CD4-positive, alpha-beta T cell treated with Interleukin-17A for 4 hours (primary cell): ENCODE measurements around the gene SNX7.

ENCODE experiments used
- DNase-seq: peaks from one replicate; pipeline ENCODE4 v3.0.0-alpha.2; 2020; ENCODE audit warnings: mixed read lengths

SNX7 gene, protein sequence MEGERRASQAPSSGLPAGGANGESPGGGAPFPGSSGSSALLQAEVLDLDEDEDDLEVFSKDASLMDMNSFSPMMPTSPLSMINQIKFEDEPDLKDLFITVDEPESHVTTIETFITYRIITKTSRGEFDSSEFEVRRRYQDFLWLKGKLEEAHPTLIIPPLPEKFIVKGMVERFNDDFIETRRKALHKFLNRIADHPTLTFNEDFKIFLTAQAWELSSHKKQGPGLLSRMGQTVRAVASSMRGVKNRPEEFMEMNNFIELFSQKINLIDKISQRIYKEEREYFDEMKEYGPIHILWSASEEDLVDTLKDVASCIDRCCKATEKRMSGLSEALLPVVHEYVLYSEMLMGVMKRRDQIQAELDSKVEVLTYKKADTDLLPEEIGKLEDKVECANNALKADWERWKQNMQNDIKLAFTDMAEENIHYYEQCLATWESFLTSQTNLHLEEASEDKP

DNA sequence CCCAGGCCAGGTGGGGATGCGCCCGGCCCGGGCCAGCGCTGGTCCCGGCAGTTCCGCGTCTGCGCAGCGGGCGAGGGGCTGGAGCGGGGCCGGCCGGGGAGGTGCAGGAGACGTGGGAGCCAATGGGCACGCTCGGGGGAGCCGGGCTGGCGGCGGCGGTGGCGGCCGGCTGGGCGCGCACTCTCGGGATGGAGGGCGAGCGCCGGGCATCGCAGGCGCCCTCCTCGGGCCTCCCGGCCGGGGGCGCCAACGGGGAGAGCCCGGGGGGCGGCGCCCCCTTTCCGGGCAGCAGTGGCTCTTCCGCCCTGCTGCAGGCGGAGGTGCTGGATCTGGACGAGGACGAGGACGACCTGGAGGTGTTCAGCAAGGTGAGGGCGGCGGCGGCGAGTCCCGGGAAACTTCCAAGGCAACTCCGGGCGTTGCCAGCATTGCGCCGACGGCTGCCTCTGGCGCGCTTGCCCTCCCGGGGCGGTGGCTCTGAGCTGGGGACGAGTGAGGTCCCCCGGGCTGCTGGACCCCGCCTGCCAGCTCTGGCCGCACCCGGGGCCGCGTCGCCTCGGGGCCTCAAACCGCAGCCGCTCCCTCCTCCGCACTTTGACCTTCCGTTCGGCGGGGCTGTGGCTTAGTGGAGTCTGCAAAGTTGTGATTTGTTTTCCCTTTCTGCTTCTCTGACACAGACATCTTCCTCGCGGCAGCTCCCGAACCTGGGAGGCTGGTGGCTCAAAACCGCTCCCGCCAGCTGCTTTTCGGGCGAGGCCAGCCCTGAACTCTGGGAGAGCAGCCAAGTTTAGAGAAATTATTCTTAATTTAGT lies at the start of gene SNX7:
TSS of gene SNX7 (plus strand) at position 178 of the 812 bp plus-strand sequence. CDS start at position 189, 11 bp downstream.
- peak; percentile 8 for DNase-seq

DNA sequence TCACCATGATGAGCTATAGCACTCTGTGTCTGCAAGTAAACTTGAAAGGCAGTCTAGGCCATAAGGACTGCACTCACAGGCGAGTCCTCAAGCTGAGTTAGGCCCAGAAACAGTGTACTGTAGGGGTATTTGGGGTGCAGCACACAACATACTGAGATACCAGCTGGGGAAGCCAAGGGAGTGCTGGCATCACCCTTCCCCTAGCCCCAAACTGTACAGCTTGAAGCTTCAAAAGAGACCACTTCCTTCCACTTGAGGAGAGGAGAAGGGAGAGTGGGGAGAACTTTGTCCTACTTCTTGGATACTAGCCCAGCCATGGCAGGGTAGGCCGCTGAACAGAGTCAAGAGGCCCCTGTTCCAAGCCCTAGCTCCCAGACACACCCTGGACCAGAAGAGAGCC lies 24.2 kb upstream of the SNX7 start:
- no peak for DNase-seq

DNA sequence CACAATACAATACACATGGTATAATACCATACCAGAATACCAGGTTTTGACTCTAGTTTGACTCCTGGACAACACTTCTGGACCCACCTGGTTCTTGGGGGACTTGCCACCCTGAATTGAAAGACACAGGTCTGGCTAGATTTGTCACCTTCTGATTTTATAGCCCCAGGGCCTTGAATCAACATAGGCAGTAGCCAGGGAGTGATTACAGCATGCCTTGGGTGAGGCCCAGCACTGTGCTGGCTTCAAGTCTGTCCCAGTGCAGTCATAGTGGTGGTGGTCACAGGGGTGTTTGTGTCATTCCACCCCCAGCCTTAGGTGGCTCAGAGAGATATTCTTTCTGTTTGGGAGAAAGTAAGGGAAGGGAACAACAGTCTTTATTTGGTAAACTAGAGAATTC lies 23.3 kb upstream of the SNX7 start:
- DNase-seq: no peak

DNA sequence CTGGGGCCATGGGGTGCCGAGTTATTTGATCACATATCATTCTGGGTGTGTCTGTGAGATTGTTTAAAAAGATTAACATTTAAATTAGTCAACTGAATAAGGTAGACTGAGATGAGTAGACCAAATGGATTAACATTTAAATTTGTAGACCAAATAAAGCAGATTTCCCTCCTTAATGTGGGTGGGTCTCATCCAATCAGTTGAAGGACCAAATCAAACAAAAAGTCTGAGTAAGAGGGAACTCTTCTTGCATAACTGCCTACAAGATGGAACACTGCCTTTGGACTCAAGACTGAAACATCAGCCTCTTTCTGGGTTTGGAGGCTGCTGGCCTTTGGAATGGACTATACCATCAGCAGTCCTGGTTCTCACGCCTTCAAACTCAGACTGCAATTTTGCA lies 17.0 kb upstream of the SNX7 start:
- no peak for DNase-seq

DNA sequence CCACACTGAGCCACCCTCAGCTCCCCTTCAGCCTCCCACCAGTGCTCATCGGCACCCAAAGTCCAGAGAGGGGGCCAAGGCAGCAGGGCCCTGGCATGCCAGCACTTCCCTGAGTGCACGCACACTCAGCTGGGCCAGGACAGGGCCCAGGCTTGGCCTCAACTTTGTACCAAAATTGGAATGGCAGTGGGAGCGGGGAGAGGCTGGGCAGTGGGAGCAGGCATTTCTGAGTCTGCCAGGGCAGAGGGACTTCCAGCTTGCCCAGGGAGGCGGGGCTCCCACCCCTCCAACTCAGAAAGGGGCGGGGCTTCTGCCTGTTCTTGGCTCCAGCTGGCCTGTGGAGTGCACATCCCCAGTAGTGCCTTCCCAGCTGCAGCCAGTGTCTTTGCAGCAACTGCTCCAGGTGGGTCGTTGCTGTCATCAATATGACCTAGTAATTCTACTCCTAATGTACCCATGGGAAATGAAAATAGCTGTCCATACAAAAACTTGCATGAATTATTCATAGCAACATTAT lies 10.3 kb upstream of the SNX7 start:
- DNase-seq: no peak

DNA sequence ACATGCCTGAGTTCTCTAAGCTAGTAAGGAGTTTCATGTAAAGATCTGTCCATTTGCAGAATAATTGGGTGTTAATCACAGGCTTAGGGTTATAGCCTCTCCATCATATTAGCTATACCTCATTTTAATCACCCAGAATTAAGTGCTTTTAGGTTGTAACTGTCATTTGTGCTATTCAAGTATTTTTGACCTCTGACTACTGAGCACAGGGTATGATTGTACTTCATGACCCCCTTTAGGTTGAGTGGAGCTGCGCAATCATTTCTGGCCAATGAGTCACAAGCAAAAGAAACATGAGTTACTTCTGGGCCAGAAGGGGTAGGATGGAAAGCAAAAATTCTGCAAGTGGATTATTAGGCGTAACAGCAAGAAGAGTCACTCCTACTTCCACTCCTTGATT lies 8.4 kb upstream of the SNX7 start:
- DNase-seq: no peak

DNA sequence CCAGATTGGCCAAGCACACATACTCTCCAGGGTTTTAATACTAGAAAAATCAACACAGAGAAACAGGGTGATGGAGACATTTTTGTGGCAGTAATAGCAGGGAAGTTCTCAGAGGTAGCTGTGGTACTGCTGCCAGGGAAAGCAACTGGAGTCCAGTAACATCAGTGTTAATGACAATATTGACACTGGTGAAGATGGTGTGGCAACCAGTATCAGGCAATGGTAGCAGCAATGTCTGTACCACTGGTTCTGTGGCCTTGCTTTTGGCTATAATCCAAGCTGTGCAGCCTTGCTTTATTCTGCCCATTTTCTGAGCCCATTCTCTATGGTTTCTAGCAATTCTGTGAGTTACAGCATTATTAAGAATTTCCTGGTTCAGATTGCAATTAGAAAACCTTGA lies 1.6 kb upstream of the SNX7 start:
- no peak for DNase-seq

DNA sequence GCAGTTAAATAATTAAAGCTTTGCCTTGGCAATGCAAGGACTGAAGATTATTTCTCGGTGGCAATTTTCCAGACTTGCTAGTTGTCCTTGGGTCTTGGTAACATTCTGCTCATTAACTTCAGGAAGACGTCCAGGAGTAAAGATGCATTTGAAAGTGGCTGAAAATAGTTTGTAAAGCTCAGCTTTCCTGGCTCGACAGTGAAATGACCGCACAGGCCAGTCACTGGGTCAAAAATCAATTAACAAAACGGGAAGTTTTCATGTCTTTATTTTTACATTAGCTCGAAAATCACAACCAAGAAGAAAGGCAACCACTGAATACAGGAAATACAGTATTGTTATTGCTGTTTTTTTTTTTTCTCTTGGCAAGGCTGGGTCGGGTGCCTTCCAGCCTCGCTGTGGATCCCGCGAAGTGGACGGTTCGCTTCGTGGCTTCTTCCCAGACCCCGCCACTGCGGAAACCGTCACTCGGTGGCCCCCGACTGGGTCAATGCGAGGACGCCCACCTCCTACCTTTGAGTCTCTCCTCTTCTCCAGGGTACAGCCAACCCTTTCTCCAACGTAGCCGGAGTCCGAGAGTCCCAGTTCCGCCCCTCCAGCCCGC lies 479 bp upstream of the SNX7 start:
- no peak for DNase-seq

DNA sequence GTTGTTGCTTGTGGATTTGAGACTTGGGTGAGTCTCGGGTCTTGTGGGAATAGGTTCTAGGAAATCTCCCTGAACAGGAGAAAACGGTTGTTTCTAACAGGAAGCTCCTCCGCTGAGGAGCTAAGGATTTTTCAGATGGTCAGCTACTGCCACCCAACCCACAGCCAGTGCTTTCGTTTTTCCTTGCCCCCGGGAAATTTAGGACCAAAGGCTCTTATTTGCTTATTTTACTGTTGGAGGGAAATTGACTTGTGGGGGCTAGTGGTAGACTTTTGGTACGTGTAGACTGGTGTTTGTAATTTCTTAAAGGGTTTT lies 792 bp downstream of the SNX7 start:
- DNase-seq: no peak

DNA sequence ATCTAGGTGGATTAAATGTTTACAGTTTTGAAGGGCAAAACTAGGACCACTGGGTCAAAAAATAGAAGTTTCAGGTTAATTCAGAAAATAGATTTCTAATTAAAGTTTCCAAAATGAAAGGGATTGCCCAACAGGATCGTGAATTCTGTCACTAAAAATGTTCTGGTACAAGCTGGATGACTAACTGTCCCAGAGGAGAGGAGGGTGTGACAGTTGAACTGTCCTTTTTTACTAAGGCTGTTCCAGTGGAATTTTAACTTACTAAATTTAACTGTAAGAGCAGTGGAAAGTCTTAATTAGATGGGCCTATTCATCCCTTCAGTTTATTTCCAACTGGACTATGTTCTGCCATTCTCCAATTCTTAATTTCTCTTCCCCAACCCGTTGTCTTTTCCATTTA lies 7.2 kb downstream of the SNX7 start:
- DNase-seq: no peak

DNA sequence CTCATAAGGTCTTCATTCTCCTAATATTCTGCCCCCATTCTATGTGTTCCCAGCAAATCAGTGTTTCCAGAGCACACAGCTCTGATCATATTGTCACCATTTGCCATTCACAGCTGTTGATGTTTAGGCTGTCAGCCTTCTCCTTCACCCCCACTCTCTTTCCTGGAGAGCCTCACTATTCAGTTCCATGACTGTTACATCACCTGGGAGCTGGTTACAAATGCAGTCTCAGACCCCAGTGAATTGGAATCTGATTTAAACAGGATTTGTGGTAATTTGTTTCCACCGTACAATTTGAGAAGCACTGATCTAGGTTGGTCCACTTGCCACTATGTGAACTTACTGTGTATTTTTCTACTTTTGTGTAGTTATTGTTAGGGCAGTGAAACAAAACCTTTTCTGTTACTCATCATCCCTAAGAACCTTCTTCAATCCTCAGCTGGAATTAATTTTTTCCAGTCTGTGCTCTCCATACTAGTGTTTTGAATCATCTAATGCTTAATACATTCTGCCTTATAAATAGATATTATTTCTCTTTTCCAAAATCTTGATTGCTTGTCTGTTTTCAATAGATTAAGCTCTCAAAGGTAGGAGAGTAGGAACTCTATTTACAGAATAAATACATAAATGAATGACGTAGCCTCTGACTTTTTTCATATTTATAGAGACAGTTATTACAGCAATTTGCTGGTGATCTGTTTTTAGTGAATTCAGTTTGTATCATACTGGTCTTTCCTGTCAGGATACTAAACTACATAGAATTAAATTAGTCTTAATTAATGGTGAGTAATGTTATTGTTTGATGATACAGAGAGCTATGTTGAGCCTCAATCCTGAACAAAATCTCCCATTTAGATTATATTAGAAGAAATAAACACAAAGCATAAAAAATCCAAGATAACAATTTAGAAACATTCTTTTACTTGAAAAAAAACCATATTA lies 8.1 kb downstream of the SNX7 start:
- DNase-seq: no peak

DNA sequence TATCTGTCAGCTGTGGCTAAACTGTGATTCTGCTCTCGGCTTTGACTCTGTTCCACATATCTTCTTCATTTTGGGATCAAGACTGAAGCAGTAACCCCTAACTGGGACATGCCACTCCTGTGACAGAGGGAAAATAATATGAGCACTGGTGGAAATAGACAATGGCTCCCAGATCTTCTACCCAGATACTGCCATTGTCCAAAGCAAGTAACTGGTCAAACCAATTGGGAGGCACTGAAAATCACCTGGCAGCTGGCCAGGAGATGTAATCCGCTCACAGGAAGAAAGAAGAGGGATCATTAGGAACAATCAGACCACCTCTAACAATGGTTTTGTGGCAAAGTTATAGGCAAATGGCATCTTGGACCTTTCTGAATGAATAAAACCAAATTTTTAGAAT lies 10.7 kb downstream of the SNX7 start:
- DNase-seq: no peak

DNA sequence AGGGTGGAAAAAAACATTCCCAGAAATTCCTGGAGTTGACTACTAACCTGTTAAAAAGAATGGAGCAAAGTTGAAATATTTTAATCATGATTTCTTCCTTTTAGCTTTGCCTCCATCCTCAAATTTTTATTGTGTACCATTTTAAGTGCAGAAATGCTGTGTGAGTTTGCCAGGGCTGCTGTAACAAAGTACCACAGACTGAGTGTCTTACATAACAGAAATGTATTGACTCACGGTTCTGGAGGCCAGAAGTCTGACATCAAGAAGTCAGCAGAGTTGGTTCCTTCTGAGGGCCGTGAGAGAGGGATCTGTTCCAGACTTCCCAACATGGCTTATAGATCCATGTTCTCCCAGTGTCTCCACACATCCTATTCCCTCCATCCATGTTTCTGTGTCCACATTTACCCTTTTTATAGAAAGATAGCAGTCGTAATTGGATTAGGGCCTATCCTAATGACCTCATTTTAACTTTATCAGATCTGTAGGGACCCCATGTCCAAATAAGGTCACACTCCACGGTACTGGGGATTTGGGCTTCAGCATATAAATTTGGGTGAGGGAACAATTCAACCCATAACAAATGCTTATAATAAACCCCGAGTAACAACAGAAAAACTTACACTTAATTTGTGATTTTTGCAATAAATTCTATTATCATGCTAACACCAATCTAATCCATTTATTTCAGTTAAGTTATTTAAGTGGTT lies 12.7 kb downstream of the SNX7 start:
- no peak for DNase-seq

DNA sequence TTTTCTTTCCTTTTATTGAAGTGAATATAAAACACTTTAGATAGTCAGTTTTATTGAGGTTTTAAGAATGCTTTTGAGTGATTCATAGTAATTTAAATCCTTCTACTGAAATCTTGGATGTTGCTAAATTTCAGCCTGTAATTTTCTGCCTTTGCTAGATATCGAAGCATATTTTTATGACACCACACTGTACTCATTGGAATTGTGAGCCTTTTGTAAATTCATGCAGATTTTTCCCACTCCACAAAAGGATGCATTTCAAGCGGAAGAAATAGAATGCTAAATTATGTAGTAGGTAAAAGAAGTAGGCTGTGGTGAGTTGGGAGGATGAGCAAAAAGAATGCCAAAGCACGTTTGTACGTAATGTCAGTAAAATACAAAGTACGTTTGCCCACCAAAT lies 13.8 kb downstream of the SNX7 start:
- DNase-seq: no peak

DNA sequence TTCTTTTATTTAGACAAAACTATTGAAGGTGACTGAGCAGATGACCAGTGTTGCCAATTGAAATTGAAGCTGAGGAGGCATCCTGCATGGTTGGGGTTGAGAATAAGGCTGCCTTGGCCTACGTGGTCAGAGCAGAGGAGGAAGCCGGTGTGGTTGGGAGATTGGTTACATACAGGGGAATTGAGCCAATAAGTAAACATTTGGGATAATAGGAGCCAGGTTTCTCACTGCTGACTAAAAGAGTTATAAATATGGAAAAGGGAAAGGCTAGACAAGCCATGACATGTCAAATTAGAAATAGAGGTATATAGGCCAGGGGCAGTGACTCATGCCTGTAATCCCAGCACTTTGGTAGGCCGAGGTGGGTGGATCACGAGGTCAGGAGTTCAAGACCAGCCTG lies 15.8 kb downstream of the SNX7 start:
- DNase-seq: no peak

DNA sequence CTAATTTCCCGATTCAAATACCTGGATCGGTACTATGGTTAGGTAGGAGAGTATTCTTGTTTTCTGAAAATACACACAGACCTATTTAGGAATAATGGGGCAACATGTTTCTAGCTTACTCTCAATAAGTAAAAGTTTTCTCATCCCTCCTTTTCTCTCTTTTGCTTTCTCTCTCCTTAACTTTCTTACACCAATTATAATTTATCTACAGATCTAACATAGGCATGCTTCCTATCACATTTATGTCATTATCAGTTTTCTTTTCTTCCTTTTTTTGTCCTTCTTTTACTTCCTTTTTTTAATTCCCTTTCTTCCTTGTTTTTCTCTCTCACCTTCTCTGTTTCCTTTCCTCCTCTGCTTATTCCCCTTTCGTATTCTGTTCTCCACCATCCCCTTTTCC lies 20.3 kb downstream of the SNX7 start:
- no peak for DNase-seq

DNA sequence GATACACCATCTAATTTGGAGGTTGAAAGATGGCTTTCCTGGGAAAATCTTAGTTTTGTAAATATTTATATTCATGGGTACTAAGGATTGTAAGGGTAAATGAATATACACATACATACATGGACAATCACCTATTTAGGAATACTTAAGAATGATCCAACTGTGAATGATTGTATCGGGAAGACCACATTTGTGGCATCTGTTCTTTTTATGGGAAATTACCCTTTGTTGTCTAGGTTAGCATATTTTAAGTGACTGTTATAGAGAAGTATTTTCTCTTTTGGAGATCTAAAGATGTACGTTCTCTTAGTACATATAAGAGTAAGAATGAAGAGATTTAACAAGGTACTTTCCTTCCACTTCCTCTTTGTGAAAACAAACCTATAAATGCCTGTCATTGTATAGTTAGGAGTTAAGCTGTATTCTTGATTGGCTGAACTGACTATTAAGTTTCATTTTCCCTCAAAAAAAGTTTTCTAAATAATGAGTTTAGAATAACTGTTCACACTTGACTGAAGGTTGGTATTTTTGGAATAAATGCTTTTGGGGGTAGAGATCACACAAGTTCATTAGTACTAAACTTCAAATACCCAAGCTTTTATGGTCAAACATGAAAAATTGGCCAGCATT lies 26.7 kb downstream of the SNX7 start:
- no peak for DNase-seq

DNA sequence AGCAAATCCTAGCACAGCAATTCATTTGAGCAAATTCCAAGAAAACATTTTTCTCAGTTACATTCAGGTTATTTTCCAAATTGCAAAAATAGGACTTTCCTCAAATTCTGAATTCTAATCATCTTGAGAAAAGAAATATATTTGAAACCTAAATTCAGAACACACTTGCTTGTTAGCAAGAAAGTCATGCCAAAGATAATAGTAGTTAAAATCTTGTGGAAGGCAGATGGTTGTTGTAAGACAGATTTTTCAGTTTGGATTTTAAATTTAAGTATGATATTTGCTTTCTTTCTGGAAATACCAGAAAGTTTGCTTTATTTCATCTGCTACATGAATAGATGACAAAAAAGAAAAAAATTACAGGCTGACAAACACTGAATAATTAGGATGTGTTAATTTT lies 29.1 kb downstream of the SNX7 start:
- no peak for DNase-seq

DNA sequence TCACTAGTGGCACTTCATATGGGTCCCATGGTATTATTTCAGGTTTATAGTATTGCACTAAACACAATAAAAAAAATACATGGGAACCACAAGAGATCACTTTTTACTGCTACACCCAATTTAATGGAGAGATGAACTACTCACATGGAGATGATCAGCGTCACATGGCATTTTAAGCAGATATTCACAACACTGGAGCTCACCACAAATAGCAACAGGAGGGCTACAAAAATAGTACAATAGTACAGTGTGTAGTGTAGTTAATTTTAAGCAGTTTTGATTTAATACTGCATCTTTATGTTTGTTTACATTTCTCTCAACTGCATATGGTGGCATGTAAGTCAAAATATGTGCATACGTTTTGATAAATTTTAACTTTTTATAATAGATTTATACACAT lies 31.0 kb downstream of the SNX7 start:
- DNase-seq: no peak

DNA sequence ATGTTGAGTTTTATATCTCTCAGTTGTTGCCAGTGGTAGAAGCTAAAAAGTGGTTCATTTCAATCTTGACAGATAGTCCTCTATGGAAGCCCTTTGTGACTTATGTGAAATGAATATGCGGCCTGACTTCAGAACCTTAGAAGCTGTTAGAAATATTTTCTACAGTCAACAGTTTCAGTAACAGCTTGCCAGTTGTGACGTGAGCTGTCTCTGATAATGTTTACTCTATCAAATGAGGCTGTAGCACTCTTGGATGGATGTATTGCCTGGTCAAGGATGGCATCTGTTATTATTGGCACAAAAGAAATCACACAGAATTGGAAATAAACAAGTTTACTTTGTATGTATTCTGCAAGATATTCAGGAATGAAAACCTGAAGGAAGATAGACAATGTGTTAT lies 31.9 kb downstream of the SNX7 start:
- DNase-seq: no peak

DNA sequence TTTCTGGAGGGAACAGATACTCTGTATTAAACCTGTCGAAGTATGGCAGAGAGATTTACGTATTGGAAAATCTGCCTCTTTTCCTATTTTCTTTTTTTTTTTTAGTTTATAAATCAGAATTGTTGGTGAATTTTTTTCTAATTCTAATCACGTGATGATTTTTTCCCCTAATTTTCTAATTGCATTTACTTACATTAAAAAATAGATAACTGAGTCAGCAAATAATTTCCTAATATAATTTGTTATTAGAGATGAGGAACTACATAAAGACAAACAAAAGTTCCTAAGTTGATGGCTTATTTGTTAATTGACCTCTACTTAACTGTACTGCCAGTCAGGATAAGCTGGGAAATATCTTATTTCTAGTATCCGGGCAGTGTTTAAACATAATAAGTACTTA lies 34.6 kb downstream of the SNX7 start:
- no peak for DNase-seq
